ENCODE measurements around the gene ADAMTS6.

Gene ADAMTS6

GRCh38 chr5:65481171-65481581, 544 bp downstream of the ADAMTS6 start:
- H3K79me2 ChIP-seq (ENCODE audit: insufficient read depth, low read length), result no peaks in the 10 kb centered on the region
- H3K9me2 ChIP-seq (replicated peaks; ENCODE audit: insufficient read depth, low read length), result no peaks in the 10 kb centered on the region
- no peaks in the 10 kb centered on the region for H3K36me3 ChIP-seq (ENCODE audit: low read length)
- H3K9ac ChIP-seq (ENCODE audit: low read length), result peak overlapping the region; percentile 53
- peaks cover 12% of the 10 kb centered on the region for H3F3A ChIP-seq (ENCODE audit: insufficient read depth)
- H3K4me2 ChIP-seq (ENCODE audit: low read depth, low read length, poor library complexity, severe bottlenecking), result peak overlapping the region; percentile 99
- H3K9me3 ChIP-seq (ENCODE audit: insufficient read depth, low read length), result no peaks in the 10 kb centered on the region
- H2AFZ ChIP-seq (ENCODE audit: low read depth, low read length, severe bottlenecking), result peak overlapping the region; percentile 89
- H3K27ac ChIP-seq (ENCODE audit: low read depth, low read length), result peak overlapping the region; percentile 56
- H3K4me3 ChIP-seq (ENCODE audit: insufficient read depth, low read length, poor library complexity, severe bottlenecking), result peak overlapping the region; percentile 61
- no peaks in the 10 kb centered on the region for H3K27me3 ChIP-seq (ENCODE audit: low read length)
- TF ChIP-seq CTCF (IDR thresholded peaks at IDR 0.05; ENCODE audit: insufficient read depth, low read length, poor library complexity, severe bottlenecking), result no peak
- H4K20me1 ChIP-seq (ENCODE audit: low read depth, low read length), result no peaks in the 10 kb centered on the region

GRCh38 chr5:65480306-65480865, 1.3 kb downstream of the ADAMTS6 start:
- Histone ChIP-seq H3K9me2 (replicated peaks; ENCODE audit: insufficient read depth, low read length) (no peaks in the 10 kb centered on the region), H3K4me3 (ENCODE audit: insufficient read depth, low read length, poor library complexity, severe bottlenecking) (peak overlapping the region; percentile 61), H4K20me1 (ENCODE audit: low read depth, low read length) (no peaks in the 10 kb centered on the region), H3K9ac (ENCODE audit: low read length) (peak overlapping the region; percentile 53), H3K36me3 (ENCODE audit: low read length) (no peaks in the 10 kb centered on the region), H3F3A (ENCODE audit: insufficient read depth) (peaks cover 12% of the 10 kb centered on the region), H3K4me2 (ENCODE audit: low read depth, low read length, poor library complexity, severe bottlenecking) (peak overlapping the region; percentile 99), H3K27me3 (ENCODE audit: low read length) (no peaks in the 10 kb centered on the region), H3K27ac (ENCODE audit: low read depth, low read length) (no peak overlapping the region), H3K79me2 (ENCODE audit: insufficient read depth, low read length) (no peaks in the 10 kb centered on the region), H3K9me3 (ENCODE audit: insufficient read depth, low read length) (no peaks in the 10 kb centered on the region), H2AFZ (ENCODE audit: low read depth, low read length, severe bottlenecking) (peak overlapping the region; percentile 89)
- TF ChIP-seq CTCF (IDR thresholded peaks at IDR 0.05; ENCODE audit: insufficient read depth, low read length, poor library complexity, severe bottlenecking) (no peak), EZH2phosphoT487 (conservative IDR thresholded peaks at IDR 0.05; ENCODE audit: low read length) (no peak)

GRCh38 chr5:65479527-65479926, 2.2 kb downstream of the ADAMTS6 start:
- Histone ChIP-seq H3K9me2 (replicated peaks; ENCODE audit: insufficient read depth, low read length) (no peaks in the 10 kb centered on the region), H3K4me2 (ENCODE audit: low read depth, low read length, poor library complexity, severe bottlenecking) (peak overlapping the region; percentile 99), H3K4me3 (ENCODE audit: insufficient read depth, low read length, poor library complexity, severe bottlenecking) (no peak overlapping the region), H4K20me1 (ENCODE audit: low read depth, low read length) (no peaks in the 10 kb centered on the region), H3K79me2 (ENCODE audit: insufficient read depth, low read length) (no peaks in the 10 kb centered on the region), H3K9ac (ENCODE audit: low read length) (no peak overlapping the region), H3K27me3 (ENCODE audit: low read length) (no peaks in the 10 kb centered on the region), H3F3A (ENCODE audit: insufficient read depth) (peaks cover 12% of the 10 kb centered on the region), H3K9me3 (ENCODE audit: insufficient read depth, low read length) (no peaks in the 10 kb centered on the region), H3K36me3 (ENCODE audit: low read length) (no peaks in the 10 kb centered on the region), H2AFZ (ENCODE audit: low read depth, low read length, severe bottlenecking) (no peak overlapping the region), H3K27ac (ENCODE audit: low read depth, low read length) (no peak overlapping the region)
- no peak for TF ChIP-seq EZH2phosphoT487 (conservative IDR thresholded peaks at IDR 0.05; ENCODE audit: low read length)
- TF ChIP-seq CTCF (IDR thresholded peaks at IDR 0.05; ENCODE audit: insufficient read depth, low read length, poor library complexity, severe bottlenecking), result no peak

All from SU-DHL-6 (cell line).